Sigmoid colon (tissue), 7 donors: Measurements from ENCODE around the gene CHST8. TPM values are rescaled to one million over a fixed set of nuclear protein-coding genes. Genes with fewer than 3 reads are reported as not detected.

ENCODE experiments used
- DNase-seq: peaks from one replicate; pipeline ENCODE4 v3.0.0-alpha.2; 2019
- H3K27ac ChIP-seq, 4 donors: fragments of 200-600 bp; sonication (generic); one replicate each; pipeline ENCODE4 v1.5.1; 2016 to 2019; ENCODE audit warnings: mild to moderate bottlenecking in 1 of 4
- H3K27me3 ChIP-seq, 3 donors: fragments of 200-600 bp; sonication (generic); one replicate each; pipeline ENCODE4 v1.5.1; 2019; ENCODE audit warnings: mild to moderate bottlenecking in 1 of 3
- H3K36me3 ChIP-seq, 4 donors: fragments of 200-600 bp; sonication (generic); one replicate each; pipeline ENCODE4 v1.5.1; 2016 to 2019
- H3K4me1 ChIP-seq, 4 donors: fragments of 200-600 bp; sonication (generic); one replicate each; pipeline ENCODE4 v1.5.1; 2017 to 2019
- H3K4me3 ChIP-seq, 4 donors: fragments of 200-600 bp; sonication (generic); one replicate each; pipeline ENCODE4 v1.5.1; 2017 to 2019; ENCODE audit warnings: mild to moderate bottlenecking in 2 of 4, moderate library complexity in 1 of 4
- H3K9me3 ChIP-seq, 4 donors: fragments of 200-600 bp in 3 of 4; sonication (generic) in 3 of 4; one replicate each; pipeline versions ENCODE4 v1.5.1 to v1.6.1; 2013 to 2019
- EP300 ChIP-seq, 4 donors: sonication (generic); formaldehyde crosslinking; IDR thresholded peaks; one replicate each; pipeline ENCODE4 v1.6.1; 2017; ENCODE audit warnings: antibody characterized with exemption in 4 of 4
- POLR2A ChIP-seq, 2 donors: fragments of 450-650 bp; IDR thresholded peaks; one replicate each; pipeline ENCODE4 v1.6.1; 2016; ENCODE audit warnings: antibody characterized with exemption in 2 of 2, mild to moderate bottlenecking in 2 of 2, moderate library complexity in 2 of 2
- POLR2AphosphoS5 ChIP-seq, 4 donors: sonication (generic); formaldehyde crosslinking; IDR thresholded peaks; one replicate each; pipeline ENCODE4 v1.6.1; 2017; ENCODE audit warnings: antibody characterized with exemption in 4 of 4
- WGBS, 2 donors: extraction: QIAGEN DNeasy Blood & Tissue Kit; methylation state at CpG; one replicate each; pipeline ENCODE4 v1.1.7; 2013; 5-methylcytosine and 5-hydroxymethylcytosine counted together
- intact Hi-C: fragments of 100-400 bp; cut with DNase I; formaldehyde crosslinking; loops from one replicate; pipeline ENCODE4 v1.15.1; 2023
- polyA plus RNA-seq, 3 donors: library from polyadenylated mRNA; stranded (reverse); fragments of 200-250 nt; gene quantifications; one replicate each; pipeline ENCODE4 v1.2.3, GENCODE V29; 2013
- total RNA-seq, 4 donors: library from RNA; depleted of rRNA; stranded (reverse); fragments of >200 nt; gene quantifications; one replicate each; pipeline ENCODE4 v1.1.0, GENCODE V29; 2016
- TF ChIP-seq, protein P1 (sequence below), 4 experiments: fragments of 450-650 bp in 3 of 4; fragments of 200-600 bp in 1 of 4; IDR thresholded peaks; one replicate each; pipeline ENCODE4 v1.5.1; 2016 to 2019; ENCODE audit warnings: antibody characterized with exemption in 4 of 4, mild to moderate bottlenecking in 3 of 4, moderate library complexity in 2 of 4
- donor health status: healthy with polysubstance abuse.
- donor health status: Bipolar disorder and iron deficiency.
- donor health status: healthy.

Gene CHST8
- total and polyA plus RNA-seq, 7 donors: 0.35 to 0.60 (median 0.36) TPM; not detected in 4

DNA sequence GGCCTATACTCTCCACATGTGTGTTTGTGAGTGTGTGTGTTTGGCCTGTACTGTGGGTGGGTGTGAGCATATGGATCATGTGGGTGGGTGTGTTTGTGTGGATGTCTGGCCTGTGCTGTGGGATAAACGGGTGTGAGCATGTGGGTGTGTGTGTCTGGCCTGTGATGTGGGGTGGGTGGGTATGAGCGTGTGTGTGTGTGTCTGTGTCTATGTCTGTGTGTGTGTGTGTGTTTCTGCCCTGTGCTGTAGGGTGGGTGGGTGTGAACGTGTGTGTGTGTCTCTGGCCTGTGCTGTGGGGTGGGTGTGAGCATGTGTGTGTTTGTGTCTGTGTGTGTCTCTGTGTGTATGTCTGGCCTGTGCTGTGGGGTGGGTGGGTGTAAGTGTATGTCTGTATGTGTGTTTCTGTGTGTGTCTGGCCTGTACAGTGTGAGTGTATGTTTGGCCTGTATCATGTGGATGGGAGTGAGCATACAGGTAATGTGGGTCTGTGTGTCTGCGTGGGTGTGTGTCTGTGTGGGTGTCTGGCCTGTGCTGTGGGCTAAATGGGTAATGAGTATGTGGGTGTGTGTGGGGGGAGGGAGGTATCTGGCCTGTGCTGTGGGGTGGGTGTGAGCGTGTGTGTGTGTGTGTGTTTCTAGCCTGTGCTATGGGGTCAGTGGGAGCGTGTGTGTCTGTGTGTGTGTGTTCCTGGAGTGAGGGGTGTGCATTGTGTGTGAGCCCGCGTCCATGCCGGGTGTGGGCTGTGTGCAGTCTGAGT is 154.2 kb downstream of the CHST8 start:
- H3K27me3 ChIP-seq: peaks cover 0 to 43% (median 15%) of the 10 kb centered on the region in 3 donors
- 79 to 84% methylated on average over 9 of the region's 9 CpGs for WGBS, 2 donors
- DNase-seq: no peak
- no peak for TF ChIP-seq EP300 (IDR thresholded peaks at IDR 0.05)
- H3K36me3 ChIP-seq: no peaks in the 10 kb centered on the region
- no peak overlapping the region for H3K4me3 ChIP-seq
- H3K27ac ChIP-seq: no peak overlapping the region
- H3K9me3 ChIP-seq: no peaks in the 10 kb centered on the region
- H3K4me1 ChIP-seq: peaks cover 0 to 14% (median 6%) of the 10 kb centered on the region in 4 donors
- intact Hi-C loops: loop anchor here (5.0 to 10.0 kb wide), 3 partner anchors 221 to 631 kb away; no protein-coding TSS in a partner anchor

DNA sequence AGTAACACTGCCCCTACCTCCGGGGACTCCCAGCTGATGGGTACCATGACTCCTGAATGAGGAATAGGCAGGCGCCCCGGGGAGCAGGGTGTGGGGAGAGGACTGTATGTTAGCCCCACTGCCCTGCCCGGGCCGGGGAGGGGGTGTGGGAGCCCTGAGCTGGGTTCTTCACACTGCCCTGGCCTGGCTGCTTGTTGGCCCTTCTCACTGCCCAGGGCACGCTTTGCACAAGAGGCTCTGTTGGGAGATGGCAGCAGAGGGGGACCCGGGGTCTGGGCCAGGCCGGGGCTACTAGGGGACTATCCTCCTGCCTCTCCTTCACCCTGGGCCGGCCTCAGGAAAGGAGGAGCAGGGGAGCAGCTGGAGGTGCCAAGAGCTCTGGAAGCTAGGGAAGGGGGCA is 155.6 kb downstream of the CHST8 start:
- 77 to 84% methylated on average over 9 of the region's 9 CpGs for WGBS, 2 donors
- H3K4me1 ChIP-seq: peaks cover 0 to 5% (median 5%) of the 10 kb centered on the region in 4 donors
- H3K9me3 ChIP-seq: no peaks in the 10 kb centered on the region
- H3K36me3 ChIP-seq: no peaks in the 10 kb centered on the region
- TF ChIP-seq POLR2AphosphoS5 (IDR thresholded peaks at IDR 0.05): no peak
- no peak for TF ChIP-seq POLR2A (IDR thresholded peaks at IDR 0.05)
- TF ChIP-seq EP300 (IDR thresholded peaks at IDR 0.05): no peak
- TF ChIP-seq, protein P1, sequence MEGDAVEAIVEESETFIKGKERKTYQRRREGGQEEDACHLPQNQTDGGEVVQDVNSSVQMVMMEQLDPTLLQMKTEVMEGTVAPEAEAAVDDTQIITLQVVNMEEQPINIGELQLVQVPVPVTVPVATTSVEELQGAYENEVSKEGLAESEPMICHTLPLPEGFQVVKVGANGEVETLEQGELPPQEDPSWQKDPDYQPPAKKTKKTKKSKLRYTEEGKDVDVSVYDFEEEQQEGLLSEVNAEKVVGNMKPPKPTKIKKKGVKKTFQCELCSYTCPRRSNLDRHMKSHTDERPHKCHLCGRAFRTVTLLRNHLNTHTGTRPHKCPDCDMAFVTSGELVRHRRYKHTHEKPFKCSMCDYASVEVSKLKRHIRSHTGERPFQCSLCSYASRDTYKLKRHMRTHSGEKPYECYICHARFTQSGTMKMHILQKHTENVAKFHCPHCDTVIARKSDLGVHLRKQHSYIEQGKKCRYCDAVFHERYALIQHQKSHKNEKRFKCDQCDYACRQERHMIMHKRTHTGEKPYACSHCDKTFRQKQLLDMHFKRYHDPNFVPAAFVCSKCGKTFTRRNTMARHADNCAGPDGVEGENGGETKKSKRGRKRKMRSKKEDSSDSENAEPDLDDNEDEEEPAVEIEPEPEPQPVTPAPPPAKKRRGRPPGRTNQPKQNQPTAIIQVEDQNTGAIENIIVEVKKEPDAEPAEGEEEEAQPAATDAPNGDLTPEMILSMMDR (IDR thresholded peaks at IDR 0.05): no peak
- no peak overlapping the region for H3K4me3 ChIP-seq
- peaks cover 0 to 43% (median 15%) of the 10 kb centered on the region in 3 donors for H3K27me3 ChIP-seq
- DNase-seq: no peak
- intact Hi-C loops: loop anchor here (5.0 to 10.0 kb wide), 3 partner anchors 220 to 633 kb away; no protein-coding TSS in a partner anchor
- no peak overlapping the region for H3K27ac ChIP-seq

DNA sequence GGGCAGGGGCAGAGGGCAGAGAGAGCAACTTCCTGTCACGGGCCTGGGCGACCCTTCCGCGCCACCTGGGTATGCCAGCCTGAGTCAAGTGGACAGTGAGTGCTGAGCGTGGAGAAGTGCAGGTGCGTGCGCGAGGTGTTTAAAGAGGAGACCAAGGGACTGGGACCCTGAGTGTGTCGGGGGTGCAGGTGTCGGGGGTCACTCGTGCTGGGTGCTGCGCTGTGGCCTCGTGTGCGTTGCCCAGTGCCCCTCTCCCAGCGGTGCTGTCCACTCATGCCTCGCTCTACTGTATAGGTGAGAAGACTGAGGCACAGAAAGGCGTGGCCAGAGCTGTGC is 156.0 kb downstream of the CHST8 start:
- 54 to 55% methylated on average over 17 of the region's 17 CpGs for WGBS, 2 donors
- Histone ChIP-seq H3K9me3 (no peaks in the 10 kb centered on the region), H3K4me1 (peaks cover 0 to 5% (median 5%) of the 10 kb centered on the region in 4 donors), H3K27ac (no peak overlapping the region), H3K36me3 (no peaks in the 10 kb centered on the region), H3K4me3 (no peak overlapping the region), H3K27me3 (peaks cover 0 to 43% (median 15%) of the 10 kb centered on the region in 3 donors)
- no peak for DNase-seq
- intact Hi-C loops: loop anchor here (1.0 to 10.0 kb wide), 6 partner anchors 91 to 633 kb away; no protein-coding TSS in a partner anchor
- TF ChIP-seq EP300 (IDR thresholded peaks at IDR 0.05) (no peak), POLR2A (IDR thresholded peaks at IDR 0.05) (no peak), POLR2AphosphoS5 (IDR thresholded peaks at IDR 0.05) (no peak)
- TF ChIP-seq, protein P1 (IDR thresholded peaks at IDR 0.05): no peak

DNA sequence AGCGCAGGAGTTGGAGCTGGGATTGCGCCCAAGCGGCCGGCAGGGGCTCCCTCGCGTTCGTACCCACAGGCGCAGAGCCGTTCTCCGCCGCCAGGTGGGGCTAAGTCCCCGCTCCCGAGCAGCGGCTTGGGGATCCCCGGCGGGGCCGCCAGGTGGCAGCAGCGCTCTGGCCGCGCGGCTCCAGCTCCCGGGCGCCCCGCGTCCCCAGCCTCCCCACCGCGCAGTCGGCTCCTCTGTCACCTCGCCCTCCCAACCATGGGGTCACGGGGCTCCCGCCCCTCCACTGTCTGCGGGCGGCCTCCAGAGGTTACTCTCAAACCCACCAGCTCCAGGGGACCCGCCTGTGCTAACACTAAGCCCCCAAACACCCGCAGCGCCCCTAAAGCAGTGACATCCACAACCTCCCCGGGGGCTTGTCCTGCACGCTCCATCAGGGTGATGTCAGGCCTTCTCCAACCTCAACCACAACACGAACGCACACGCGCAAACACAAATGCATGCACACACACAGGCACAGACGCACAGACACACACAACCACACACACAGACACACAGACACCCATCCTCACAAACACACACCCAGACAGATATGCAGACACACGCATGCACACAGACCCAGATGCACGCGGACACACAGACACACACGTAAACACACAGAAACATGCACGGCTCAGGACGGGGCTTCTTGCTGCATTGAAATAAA is 156.5 kb downstream of the CHST8 start:
- peaks cover 0 to 5% (median 5%) of the 10 kb centered on the region in 4 donors for H3K4me1 ChIP-seq
- H3K9me3 ChIP-seq: no peaks in the 10 kb centered on the region
- H3K27ac ChIP-seq: no peak overlapping the region
- intact Hi-C loops: loop anchor here (1.0 to 10.0 kb wide), 6 partner anchors 90 to 633 kb away; no protein-coding TSS in a partner anchor
- H3K27me3 ChIP-seq: peaks cover 0 to 43% (median 15%) of the 10 kb centered on the region in 3 donors
- TF ChIP-seq POLR2A (IDR thresholded peaks at IDR 0.05): no peak
- TF ChIP-seq, protein P1 (IDR thresholded peaks at IDR 0.05): peak; percentile 99 to 100 (median 100)
- 19% methylated on average over 49 of the region's 49 CpGs for WGBS, 2 donors
- peak; percentile 88 for DNase-seq
- H3K36me3 ChIP-seq: no peaks in the 10 kb centered on the region
- peak overlapping the region in 1 of 4 donors; percentile 27 for H3K4me3 ChIP-seq

DNA sequence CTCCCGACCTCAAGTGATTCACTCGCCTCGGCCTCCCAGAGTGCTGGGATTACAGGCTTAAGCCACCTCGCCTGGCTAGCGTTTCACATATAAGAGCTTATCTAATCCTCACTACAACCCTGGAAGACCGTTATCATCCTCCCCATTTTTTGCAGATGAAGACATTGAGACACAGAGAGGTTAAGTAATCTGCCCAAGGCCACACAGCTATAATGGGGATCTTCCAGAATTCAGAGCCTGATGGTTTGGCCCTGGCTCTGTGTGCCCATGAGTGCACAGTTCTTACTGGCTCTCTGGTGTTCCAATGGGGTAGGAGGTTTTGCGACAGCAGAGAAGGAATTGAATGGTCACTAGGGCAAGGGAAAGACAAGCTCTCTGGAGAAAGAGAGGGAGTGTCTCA is 158.1 kb downstream of the CHST8 start:
- H3K27me3 ChIP-seq: peaks cover 0 to 43% (median 15%) of the 10 kb centered on the region in 3 donors
- intact Hi-C loops: loop anchor here (2.0 to 10.0 kb wide), 4 partner anchors 217 to 635 kb away; no protein-coding TSS in a partner anchor

More for the DNA sequence above, 158.1 kb downstream of the CHST8 start:
- H3K27ac ChIP-seq: no peak overlapping the region
- TF ChIP-seq POLR2A (IDR thresholded peaks at IDR 0.05): no peak
- TF ChIP-seq EP300 (IDR thresholded peaks at IDR 0.05): no peak
- TF ChIP-seq, protein P1 (IDR thresholded peaks at IDR 0.05): no peak
- no peak for TF ChIP-seq POLR2AphosphoS5 (IDR thresholded peaks at IDR 0.05)
- WGBS, 2 donors: 82 to 90% methylated on average over 7 of the region's 7 CpGs
- DNase-seq: no peak
- peaks cover 0 to 5% (median 5%) of the 10 kb centered on the region in 4 donors for H3K4me1 ChIP-seq
- H3K9me3 ChIP-seq: no peaks in the 10 kb centered on the region
- H3K4me3 ChIP-seq: no peak overlapping the region
- no peaks in the 10 kb centered on the region for H3K36me3 ChIP-seq
